NCI-H1694 (cell line): ENCODE results near the gene MED29.
"Not testable (repeated sequence)": the region's sequence is repeated elsewhere in the genome, so short reads cannot be mapped to it uniquely, and the experiment has no call there.

ENCODE experiments used
- DNase-seq: peaks from one replicate; lab custom pipeline; 2025; lab: John Stamatoyannopoulos, UW

The MED29 gene

DNA sequence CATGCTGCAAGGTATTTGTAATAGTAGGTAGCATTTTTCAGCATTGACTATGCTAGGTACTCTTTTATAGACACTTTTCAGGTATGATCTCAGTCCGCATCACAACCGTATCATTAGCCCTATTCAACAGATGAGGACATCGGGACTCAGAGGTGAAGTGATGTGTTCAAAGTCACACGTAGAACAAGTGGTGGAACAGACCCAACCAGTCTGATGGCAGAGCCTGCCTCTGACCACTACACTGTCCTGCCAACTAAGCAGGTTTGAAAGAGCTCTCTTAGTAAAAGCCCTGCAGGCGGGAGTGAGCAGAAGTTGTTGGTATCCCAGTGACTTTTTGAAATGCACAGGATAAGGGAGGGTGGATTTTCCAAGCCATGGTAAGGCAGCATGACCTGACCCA lies 20.4 kb upstream of the MED29 start:
- DNase-seq, result no peak

DNA sequence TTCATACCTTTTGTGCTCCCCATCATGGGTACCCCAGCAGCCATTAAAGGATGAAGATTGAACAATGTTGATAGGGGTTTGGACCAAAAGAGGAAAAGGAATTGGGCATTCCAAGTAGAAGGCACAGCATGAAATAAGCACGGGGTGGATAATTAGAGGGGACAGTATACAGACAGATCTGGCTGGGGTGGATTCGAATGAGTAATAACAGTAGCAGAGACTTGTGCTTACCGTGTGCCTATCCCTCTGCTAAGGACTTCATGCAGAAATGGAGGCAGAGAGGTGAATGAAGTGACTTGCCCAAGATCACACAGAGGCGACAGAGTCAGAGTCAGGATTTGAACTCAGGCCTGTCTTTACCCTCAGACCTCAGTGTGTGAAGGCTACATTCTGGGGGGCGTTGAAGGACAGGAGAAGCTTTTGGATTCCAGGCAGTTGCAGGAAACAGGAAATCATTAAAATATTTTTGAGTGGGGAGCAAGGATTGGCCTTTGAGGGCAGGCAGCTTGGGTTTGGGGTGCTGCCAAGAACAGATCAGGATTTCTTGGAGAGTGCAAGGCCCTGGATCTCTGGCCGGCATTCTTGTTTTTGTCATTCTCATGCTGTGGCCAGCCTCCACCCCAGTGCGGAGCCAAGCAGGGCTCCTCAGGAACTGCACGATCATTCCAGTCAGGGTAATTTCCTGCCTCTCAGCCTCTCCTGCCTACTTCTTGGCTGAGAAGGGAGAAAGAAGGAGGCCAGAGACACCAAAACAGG lies 19.0 kb upstream of the MED29 start:
- DNase-seq, result no peak

DNA sequence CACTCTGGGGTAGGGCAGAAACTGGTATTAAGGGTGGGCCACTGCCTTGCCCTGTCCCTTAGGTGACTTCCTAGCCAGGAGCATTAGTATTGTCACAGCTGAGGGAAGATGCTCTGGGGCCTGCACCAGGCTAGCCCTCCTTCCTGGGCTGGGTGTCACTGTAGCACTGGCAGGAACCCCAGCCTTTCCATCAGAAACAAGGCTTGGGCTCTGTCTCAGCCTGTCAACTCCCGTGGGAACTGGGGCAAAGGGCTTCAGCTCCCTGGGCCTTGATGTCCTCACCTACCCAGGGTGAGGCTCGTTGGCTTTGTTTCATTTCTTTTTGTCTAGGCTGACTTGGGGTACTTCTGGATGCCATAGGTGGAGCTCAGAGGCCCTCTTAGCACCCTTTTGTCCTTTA lies 18.2 kb upstream of the MED29 start:
- DNase-seq, result no peak

DNA sequence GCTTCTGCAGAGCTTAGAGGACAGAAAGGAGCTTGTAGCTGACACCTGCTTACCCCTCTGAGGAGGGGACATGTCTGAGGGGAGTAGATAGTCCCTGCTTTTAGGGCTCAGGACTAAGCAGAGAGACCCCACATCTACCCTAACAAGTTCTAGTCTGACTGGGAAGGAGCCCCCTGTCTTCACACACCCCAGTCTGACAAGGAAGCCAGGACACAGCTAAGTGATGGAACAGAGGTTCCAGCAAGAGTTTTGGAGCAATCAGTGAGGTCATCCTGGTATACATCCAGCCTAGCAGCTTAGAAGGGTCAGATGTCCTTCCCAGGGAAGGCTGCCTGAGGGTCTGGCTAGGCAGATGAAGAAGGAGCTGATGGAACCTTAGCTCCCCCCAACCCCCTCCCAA lies 15.2 kb upstream of the MED29 start:
- no peak for DNase-seq

DNA sequence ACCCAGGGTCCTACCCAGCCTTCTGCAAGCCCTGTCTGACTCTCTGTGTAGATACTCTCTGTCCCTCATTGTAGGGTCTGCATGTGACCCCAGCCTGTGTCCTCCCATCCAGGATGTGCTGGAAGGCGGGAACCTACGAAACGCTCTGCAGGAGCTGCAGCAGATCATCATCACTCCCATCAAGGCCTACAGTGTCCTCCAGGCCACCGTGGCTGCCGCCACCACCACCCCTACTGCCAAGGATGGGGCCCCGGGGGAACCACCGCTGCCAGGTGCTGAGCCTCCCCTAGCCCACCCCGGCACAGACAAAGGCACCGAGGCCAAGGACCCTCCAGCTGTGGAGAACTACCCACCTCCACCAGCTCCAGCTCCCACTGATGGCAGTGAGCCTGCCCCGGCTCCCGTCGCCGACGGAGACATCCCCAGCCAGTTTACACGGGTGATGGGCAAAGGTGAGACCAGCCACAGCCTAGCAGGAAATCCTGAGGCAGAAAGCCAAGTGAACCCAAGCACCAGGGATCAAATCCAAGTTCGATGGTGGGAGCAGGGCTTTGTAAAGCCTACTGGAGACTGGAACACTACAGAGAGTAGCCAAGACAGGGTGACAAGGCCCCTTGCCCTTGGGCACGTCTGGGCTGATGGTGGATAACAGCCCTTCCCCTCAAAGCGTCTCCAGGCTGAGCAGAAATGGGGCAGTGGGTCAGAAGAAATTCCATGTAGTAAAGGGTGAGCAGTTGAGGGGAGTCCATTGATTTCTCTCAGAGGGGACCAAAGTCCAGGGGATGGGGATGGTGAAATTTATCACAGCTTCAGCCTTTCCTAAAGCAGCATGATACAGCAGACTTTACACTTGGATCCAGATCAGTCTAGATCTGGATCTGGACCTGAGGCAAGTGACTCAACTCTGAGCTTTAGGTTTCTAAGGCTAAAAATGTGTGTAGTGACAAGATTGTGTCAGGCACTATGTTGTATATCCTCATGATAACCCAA lies 13.5 kb upstream of the MED29 start:
- no peak for DNase-seq

- not testable (repeated sequence) for DNase-seq
Measured at GRCh38 chr19:39379366-39379765, 11.8 kb upstream of the MED29 start.

- no peak for DNase-seq
Measured at GRCh38 chr19:39379865-39380396, 11.2 kb upstream of the MED29 start.

DNA sequence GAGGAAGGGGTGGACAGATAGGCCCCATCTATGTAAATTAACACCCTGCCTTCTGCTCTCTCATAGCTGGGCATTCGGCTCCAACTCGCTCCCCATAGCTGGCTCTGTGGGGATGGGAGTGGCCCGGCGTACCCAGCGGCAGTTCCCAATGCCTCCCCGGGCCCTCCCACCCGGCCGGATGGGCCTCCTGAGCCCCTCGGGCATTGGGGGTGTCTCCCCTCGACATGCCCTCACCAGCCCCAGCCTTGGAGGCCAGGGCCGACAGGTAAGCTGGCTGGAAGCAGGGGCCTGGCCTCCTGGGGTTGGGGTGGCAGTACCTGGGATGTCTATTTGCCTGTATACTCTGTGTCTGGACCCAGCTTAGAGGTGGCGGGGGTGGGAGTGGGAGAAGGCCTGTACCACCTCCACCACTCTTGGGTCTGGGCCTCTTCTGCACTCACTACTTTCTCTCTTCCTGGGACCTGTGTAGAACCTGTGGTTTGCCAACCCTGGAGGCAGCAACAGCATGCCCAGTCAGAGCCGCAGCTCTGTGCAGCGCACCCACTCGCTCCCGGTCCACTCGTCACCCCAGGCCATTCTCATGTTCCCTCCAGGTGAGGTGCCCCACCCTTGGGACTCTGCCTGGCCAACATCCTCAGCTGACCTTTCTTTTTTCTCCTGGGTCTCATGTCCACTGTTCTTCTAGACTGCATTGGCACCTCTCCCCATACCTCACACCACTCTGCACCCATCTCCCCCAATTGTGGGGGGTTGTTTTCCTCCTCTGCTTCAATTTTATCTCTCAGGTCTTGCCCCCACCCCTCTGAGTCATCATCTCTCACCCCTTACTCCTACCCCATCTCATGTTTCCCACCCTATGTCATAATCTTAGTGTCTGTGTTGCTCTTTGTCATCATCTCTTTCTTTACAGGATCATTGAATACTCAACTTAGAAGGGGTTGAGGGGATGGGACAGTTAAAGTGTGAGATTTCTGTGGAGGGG lies 10.4 kb upstream of the MED29 start:
- no peak for DNase-seq

- DNase-seq, result no peak
Measured at GRCh38 chr19:39381910-39382611, 9.1 kb upstream of the MED29 start.

DNA sequence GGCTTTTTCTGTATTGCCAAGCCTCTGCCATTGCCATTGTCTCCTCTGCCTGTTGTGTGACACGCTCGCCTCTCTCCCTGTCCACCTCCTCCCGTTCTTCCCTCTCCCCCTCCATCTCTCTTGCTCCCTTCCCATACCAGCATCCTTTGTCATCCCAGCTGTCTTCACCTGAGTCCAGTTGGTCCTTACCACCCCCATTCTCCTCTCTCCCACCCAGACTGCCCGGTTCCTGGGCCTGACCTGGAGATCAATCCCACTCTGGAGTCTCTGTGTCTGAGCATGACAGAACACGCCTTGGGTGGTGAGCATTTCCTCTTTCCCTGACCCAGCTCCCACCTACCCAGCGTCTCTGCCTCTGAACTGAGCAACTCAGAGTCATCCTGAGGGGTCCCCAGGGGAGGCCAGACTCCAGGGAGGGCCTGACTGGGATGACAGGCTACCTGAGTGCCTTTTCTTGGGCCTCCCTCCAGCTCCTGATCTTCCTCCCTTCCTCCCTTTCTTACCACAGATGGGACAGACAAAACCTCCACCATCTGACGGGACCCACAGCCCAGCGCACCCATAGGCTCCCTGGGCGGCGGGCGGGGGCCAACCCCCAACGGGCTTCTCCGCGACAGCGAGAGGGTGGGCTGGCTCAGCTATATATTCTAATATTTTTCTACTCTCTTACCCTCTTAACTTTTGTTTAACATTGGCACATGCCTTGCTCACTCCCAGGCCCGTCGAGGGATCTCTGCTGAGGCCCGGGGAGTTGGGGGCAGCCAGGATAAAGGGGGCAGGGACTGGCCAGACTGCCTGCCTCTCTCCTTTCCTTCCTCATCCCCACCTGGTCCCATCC lies 8.0 kb upstream of the MED29 start:
- DNase-seq, result no peak

DNA sequence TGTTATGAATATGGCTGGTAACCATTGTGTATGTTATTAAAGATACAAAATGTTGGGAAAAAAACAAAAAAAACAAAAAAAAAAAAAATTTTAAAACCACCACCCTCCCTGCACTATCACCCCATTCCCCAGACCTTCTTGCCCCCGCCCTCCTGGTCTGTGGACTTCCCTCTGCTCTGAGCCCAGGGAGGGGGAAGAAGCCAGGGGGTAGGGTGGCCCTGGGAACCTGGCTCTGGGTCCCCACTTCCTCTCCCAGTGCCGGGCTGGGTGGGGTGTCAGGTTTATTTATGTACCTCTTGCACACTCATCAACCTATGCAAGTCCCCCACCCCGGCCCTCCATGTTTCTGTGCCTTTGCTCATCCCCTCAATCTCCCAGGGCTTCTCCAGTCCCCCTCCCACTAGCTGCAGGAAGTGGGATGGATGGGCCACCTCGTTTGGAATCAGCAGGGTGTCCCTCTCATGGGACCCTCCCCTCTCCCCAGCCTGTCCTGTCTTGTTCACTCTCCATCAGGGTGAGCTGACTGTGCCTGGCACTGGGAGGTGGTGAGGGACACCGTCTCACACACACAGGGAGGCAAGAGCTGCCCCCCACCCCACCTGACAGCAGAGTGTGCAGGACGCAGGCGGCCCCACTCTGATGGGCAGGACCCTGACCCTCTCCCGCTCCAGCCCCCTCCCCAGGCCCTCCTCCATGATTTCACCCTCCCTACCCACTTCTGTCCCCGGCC lies 6.2 kb upstream of the MED29 start:
- DNase-seq, result no peak

DNA sequence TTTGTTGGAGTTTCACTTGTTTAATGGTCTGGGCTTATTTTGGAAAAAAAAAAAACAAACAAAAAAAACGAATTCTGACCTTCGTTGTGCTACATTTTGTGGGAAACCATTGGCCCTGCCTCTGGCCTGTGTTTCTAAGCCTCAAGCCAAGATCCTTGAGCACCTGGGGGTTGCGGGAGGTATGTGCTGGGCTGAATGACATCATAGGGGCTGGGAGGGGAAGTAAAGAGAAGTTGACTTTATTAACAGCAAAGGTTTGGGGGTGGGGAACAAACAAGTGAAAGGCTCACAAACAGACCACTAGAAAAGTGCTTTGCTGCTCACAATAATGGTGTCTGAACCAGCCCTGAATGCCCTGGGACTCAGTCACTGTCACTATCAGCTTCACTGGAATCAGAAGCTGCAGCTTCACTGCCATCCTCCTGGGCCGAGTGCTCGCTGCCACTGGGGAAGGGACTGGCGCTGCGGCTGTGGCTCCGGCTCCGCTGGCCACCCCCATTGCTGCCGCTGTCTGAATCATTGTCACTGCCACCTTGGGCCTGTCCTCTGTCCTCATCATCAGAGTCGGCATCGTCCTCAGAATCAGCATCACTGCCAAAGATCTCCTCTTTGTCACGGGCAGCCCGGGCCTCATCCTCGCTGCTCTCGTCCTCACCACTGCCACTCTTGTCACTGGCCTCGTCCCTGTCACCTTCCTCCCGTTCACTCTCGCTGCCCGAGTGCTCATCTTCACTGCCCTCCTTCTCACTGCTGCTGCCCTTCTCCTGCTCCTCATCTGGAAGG lies 5.4 kb upstream of the MED29 start:
- no peak for DNase-seq

DNA sequence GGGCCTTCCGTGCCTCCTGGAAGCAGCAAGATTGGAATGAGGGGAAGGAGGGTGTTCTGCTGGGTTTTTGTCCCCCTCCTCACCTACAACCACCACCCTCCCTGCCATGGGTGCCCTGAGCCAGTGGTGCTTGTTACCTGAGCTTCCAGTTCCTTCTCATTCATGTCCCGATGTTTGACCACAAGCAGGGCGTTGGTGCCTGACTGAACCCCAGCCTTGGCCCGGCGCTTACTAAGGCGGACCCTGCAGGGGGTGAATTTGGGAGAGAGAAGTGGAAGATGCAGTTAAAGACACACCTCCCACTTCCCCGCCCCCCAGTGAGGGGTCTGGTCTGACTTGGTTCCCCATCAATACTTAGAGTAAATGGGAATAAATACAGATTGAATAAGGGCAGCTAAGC lies 4.6 kb upstream of the MED29 start:
- no peak for DNase-seq

DNA sequence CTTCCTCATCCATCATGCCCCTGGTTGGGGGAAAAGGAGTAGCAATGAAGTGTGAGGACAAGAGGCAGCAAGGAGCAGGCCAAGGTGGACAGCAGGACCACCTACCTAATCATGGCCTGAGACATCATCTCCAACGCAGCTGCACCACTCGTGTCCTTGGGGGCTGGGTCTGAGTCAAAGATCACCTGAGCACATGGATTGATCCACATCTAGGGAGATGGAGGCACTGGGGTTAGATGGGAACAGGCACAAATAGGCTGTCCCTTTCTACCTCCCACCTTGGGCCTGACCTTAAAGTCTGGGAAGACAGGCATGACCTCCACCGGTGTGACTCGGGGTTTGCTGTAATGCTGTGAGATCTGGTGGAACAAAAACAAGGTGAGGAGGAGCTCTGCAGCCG lies 2.5 kb upstream of the MED29 start:
- no peak for DNase-seq

- no peak for DNase-seq
Measured at GRCh38 chr19:39389631-39390414, 1.4 kb upstream of the MED29 start.

- no peak for DNase-seq
Measured at GRCh38 chr19:39390451-39390750, 777 bp upstream of the MED29 start.

GRCh38 chr19:39397360-39398296 lies 6.5 kb downstream of the MED29 start:
- DNase-seq, result peak; percentile 67
